A673 (cell line): ENCODE results near the gene TFAP2E. TPM values are rescaled to one million over a fixed set of nuclear protein-coding genes. Genes with fewer than 3 reads are reported as not detected.

Source experiments
- BruUV-seq: library from RNA; stranded (reverse); fragments of 400-500 nt; replicated peaks from 2 replicates; lab custom pipeline; 2021; lab: Mats Ljungman, UMichigan
- CTCF ChIA-PET: fragments of 300-600 bp; sonication (Branson Sonifier 250); formaldehyde crosslinking; loops from one replicate; lab custom pipeline; 2022; ENCODE audit warnings: antibody characterized with exemption; lab: Charles Lee
- POLR2A ChIA-PET: fragments of 300-600 bp; sonication (Branson Sonifier 250); formaldehyde crosslinking; loops from one replicate; lab custom pipeline; 2022; ENCODE audit warnings: antibody characterized with exemption; ENCODE audit not compliant: low non-redundant PET; lab: Charles Lee
- DNase-seq: peaks from one replicate; pipeline ENCODE4 v3.0.0-alpha.2; 2015; ENCODE audit warnings: low spot score
- H3K27ac ChIP-seq: fragments of 200-600 bp; sonication (generic); 2 replicates; pipeline ENCODE4 v1.5.1; 2016; ENCODE audit warnings: mixed run types, low read depth, mild to moderate bottlenecking, mixed read lengths, antibody characterized with exemption, low read length; ENCODE audit not compliant: poor library complexity, severe bottlenecking
- H3K27me3 ChIP-seq: fragments of 200-600 bp; sonication (generic); replicated peaks from 2 replicates; pipeline ENCODE4 v1.6.1; 2017; ENCODE audit warnings: mixed run types, low read depth, mild to moderate bottlenecking, mixed read lengths, antibody characterized with exemption, low read length; ENCODE audit not compliant: insufficient read depth, poor library complexity
- H3K36me3 ChIP-seq: fragments of 200-600 bp; sonication (generic); 2 replicates; pipeline ENCODE4 v1.6.1; 2016; ENCODE audit warnings: mixed run types, mild to moderate bottlenecking, mixed read lengths, antibody characterized with exemption, low read length; ENCODE audit not compliant: insufficient read depth, poor library complexity, severe bottlenecking
- H3K4me1 ChIP-seq: fragments of 200-600 bp; sonication (generic); 2 replicates; pipeline ENCODE4 v1.6.1; 2017; ENCODE audit warnings: mixed run types, mild to moderate bottlenecking, mixed read lengths, antibody characterized with exemption, low read length; ENCODE audit not compliant: insufficient read depth, poor library complexity, severe bottlenecking
- H3K4me3 ChIP-seq: fragments of 200-600 bp; sonication (generic); 2 replicates; pipeline ENCODE4 v1.5.1; 2016; ENCODE audit warnings: low read depth, mixed run types, mild to moderate bottlenecking, mixed read lengths, low read length; ENCODE audit not compliant: poor library complexity, severe bottlenecking
- H3K9me3 ChIP-seq: fragments of 200-600 bp; sonication (generic); 2 replicates; pipeline ENCODE4 v1.6.1; 2016; ENCODE audit warnings: mixed run types, low read depth, mild to moderate bottlenecking, mixed read lengths, antibody characterized with exemption, low read length; ENCODE audit not compliant: poor library complexity, severe bottlenecking
- CTCF ChIP-seq: fragments of 300-800, 200-600 bp; sonication (generic); conservative IDR thresholded peaks from 2 replicates; pipeline ENCODE4 v1.5.1; 2017; ENCODE audit warnings: low read depth, mild to moderate bottlenecking, antibody characterized with exemption, low read length, moderate library complexity, mixed read lengths
- EZH2 ChIP-seq: fragments of 200-600 bp; sonication (generic); IDR thresholded peaks from 2 replicates; pipeline ENCODE4 v1.6.1; 2017; ENCODE audit warnings: borderline replicate concordance, low read depth, mild to moderate bottlenecking, mixed read lengths, antibody characterized with exemption, low read length; ENCODE audit not compliant: poor library complexity, severe bottlenecking
- intact Hi-C: fragments of 100-400 bp; cut with micrococcal nuclease; formaldehyde crosslinking; loops from one replicate; pipeline ENCODE4 v1.10.0; 2022; ENCODE audit not compliant: unreplicated experiment
- total RNA-seq: library from RNA; stranded (reverse); gene quantifications from 2 replicates; pipeline ENCODE4 v1.2.3, GENCODE V29; 2021

TFAP2E gene
- total RNA-seq, 1 experiment from 2014 or later: 0.52 TPM

- intact Hi-C loops: no loop called here
- TF ChIP-seq CTCF: no peak
- TF ChIP-seq EZH2: no peak
- H3K9me3 ChIP-seq: no peaks in the 10 kb centered on the region
- H3K27me3 ChIP-seq: no peaks in the 10 kb centered on the region
- no peak overlapping the region for H3K27ac ChIP-seq
- CTCF ChIA-PET: no interaction called here
- no TSS peak for BruUV-seq
- POLR2A ChIA-PET: no interaction called here
- H3K4me3 ChIP-seq: no peak overlapping the region
- no peak for DNase-seq
- no peaks in the 10 kb centered on the region for H3K36me3 ChIP-seq
- no peaks in the 10 kb centered on the region for H3K4me1 ChIP-seq
Observed at GRCh38 chr1:35591211-35591610, 18.1 kb downstream of the TFAP2E start.

GRCh38 chr1:35592991-35593769 is 20.1 kb downstream of the TFAP2E start:
- no peaks in the 10 kb centered on the region for H3K27me3 ChIP-seq
- POLR2A ChIA-PET: no interaction called here
- no peak for TF ChIP-seq EZH2
- TF ChIP-seq CTCF: no peak
- no peaks in the 10 kb centered on the region for H3K4me1 ChIP-seq
- intact Hi-C loops: no loop called here
- H3K36me3 ChIP-seq: no peaks in the 10 kb centered on the region
- DNase-seq: no peak
- H3K9me3 ChIP-seq: no peaks in the 10 kb centered on the region
- no peak overlapping the region for H3K4me3 ChIP-seq
- no TSS peak for BruUV-seq
- H3K27ac ChIP-seq: no peak overlapping the region
- CTCF ChIA-PET: no interaction called here

- Histone ChIP-seq H3K27ac (no peak overlapping the region), H3K4me1 (no peaks in the 10 kb centered on the region), H3K36me3 (no peaks in the 10 kb centered on the region), H3K9me3 (no peaks in the 10 kb centered on the region), H3K4me3 (no peak overlapping the region), H3K27me3 (no peaks in the 10 kb centered on the region)
- ChIA-PET CTCF (no interaction called here), POLR2A (no interaction called here)
- no peak for DNase-seq
- BruUV-seq: no TSS peak
- TF ChIP-seq CTCF: no peak
- TF ChIP-seq EZH2: no peak
- intact Hi-C loops: no loop called here
Observed at GRCh38 chr1:35594005-35594760, 21.1 kb downstream of the TFAP2E start.
